ENCODE results near the gene CACNA2D1.

Gene CACNA2D1

GRCh38 chr7:82443547-82444219 is at the start of gene CACNA2D1:
Gene CACNA2D1 (minus strand): TSS chr7:82443777.
- Histone ChIP-seq H3K9ac (ENCODE audit: low read depth, low read length) (peak within 1 kb of the TSS; percentile 85), H3K27ac (ENCODE audit: low read depth, low read length) (peak within 1 kb of the TSS; percentile 89), H3K27me3 (ENCODE audit: control insufficient read depth, insufficient read depth, low read length) (peaks cover 10% of the 10 kb centered on the region; the same call in 1 of the 2 replicates), H3K4me1 (ENCODE audit: control insufficient read depth, insufficient read depth, low read length) (peaks cover 47% of the 10 kb centered on the region), H3K36me3 (ENCODE audit: control insufficient read depth, insufficient read depth, low read length) (no peaks in the 10 kb centered on the region), H3K4me3 (ENCODE audit: low read depth, low read length) (peak within 1 kb of the TSS; percentile 82), H3K9me3 (ENCODE audit: control insufficient read depth, insufficient read depth, low read length) (no peaks in the 10 kb centered on the region)

DNA sequence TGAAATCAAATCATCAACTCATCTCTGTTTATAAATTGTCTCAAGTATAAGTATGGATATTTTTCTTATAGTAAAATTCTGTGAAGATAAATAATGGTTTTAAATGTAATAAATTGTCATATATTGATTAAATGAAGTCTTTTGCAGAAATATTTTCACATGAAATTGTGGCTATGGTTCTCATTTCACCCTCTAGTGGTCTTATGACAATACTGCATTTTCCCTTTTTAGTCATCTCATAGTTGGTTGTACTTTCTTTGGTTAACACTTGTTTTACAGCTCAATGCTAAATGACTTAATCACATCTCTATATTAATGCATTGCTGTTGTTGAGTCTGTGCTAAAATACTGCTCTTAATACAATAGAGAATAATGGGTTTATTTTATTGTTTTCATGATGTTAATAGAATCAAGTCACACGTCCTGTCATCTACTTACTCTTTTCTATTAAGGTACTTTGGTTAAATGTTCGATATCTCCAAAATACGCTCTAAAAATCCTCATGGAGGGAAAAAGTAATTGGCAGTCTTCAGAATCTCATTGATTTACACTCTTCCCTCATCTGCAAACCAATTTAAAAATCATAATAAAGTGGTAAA is 38.0 kb upstream of the CACNA2D1 start:
- Histone ChIP-seq H3K4me1 (ENCODE audit: control insufficient read depth, insufficient read depth, low read length) (no peaks in the 10 kb centered on the region), H3K9ac (ENCODE audit: low read depth, low read length) (no peak overlapping the region), H3K9me3 (ENCODE audit: control insufficient read depth, insufficient read depth, low read length) (no peaks in the 10 kb centered on the region), H3K36me3 (ENCODE audit: control insufficient read depth, insufficient read depth, low read length) (no peaks in the 10 kb centered on the region), H3K27me3 (ENCODE audit: control insufficient read depth, insufficient read depth, low read length) (no peaks in the 10 kb centered on the region), H3K4me3 (ENCODE audit: low read depth, low read length) (no peak overlapping the region), H3K27ac (ENCODE audit: low read depth, low read length) (no peak overlapping the region)

DNA sequence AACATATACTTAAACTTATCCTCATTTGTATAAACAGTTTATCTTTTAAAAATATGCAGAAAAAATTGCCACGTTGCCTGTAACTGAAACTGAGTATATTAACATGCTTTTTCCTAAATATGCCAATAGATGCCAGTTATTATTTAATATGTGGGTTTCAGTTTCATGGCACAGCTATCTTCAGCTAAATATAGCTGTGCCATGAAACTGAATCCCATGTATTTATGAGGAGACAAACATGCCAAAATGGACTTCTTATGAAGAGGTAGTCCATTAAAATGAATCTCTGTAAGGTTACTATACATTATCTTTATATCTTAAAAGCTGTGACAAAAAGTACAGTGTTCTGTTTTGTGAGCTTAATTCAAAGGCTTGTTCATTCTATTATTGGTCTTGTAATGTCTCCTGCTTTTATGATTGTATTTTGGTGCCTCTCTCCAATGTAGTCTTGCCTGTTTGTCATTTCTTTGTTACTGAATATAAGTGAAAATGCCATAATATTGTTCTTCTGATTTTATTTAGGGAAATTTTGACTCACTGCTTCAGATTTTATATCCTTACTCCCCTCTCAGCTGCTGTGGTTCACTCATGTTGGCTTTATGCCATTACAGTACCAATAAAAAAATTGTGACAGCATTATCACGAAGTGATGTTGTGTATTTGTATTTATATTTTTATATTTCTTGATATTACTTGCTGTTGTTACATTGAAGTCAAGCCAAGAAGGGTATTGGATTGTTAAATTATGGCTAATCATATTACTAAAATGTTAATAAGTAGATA is 34.3 kb upstream of the CACNA2D1 start:
- no peak overlapping the region for H3K27ac ChIP-seq (ENCODE audit: low read depth, low read length)
- peaks cover 5% of the 10 kb centered on the region; the same call in 1 of the 2 replicates for H3K4me1 ChIP-seq (ENCODE audit: control insufficient read depth, insufficient read depth, low read length)
- H3K4me3 ChIP-seq (ENCODE audit: low read depth, low read length): no peak overlapping the region
- H3K9ac ChIP-seq (ENCODE audit: low read depth, low read length): no peak overlapping the region
- H3K9me3 ChIP-seq (ENCODE audit: control insufficient read depth, insufficient read depth, low read length): no peaks in the 10 kb centered on the region
- no peaks in the 10 kb centered on the region for H3K27me3 ChIP-seq (ENCODE audit: control insufficient read depth, insufficient read depth, low read length)
- no peaks in the 10 kb centered on the region for H3K36me3 ChIP-seq (ENCODE audit: control insufficient read depth, insufficient read depth, low read length)

- H3K27me3 ChIP-seq (ENCODE audit: control insufficient read depth, insufficient read depth, low read length): no peaks in the 10 kb centered on the region
Observed at GRCh38 chr7:82472966-82473365, 29.4 kb upstream of the CACNA2D1 start.

GRCh38 chr7:82471351-82472020 is 27.9 kb upstream of the CACNA2D1 start:
- H3K27ac ChIP-seq (ENCODE audit: low read depth, low read length): peak overlapping the region; percentile 46
- peaks cover 28% of the 10 kb centered on the region for H3K4me1 ChIP-seq (ENCODE audit: control insufficient read depth, insufficient read depth, low read length)
- no peaks in the 10 kb centered on the region for H3K36me3 ChIP-seq (ENCODE audit: control insufficient read depth, insufficient read depth, low read length)
- no peaks in the 10 kb centered on the region for H3K27me3 ChIP-seq (ENCODE audit: control insufficient read depth, insufficient read depth, low read length)
- H3K4me3 ChIP-seq (ENCODE audit: low read depth, low read length): peak overlapping the region; percentile 19; the same call in 1 of the 2 replicates
- H3K9me3 ChIP-seq (ENCODE audit: control insufficient read depth, insufficient read depth, low read length): no peaks in the 10 kb centered on the region
- H3K9ac ChIP-seq (ENCODE audit: low read depth, low read length): no peak overlapping the region

More at GRCh38 chr7:82472966-82473365, 29.4 kb upstream of the CACNA2D1 start:
- H3K9ac ChIP-seq (ENCODE audit: low read depth, low read length): no peak overlapping the region
- H3K27ac ChIP-seq (ENCODE audit: low read depth, low read length): no peak overlapping the region
- H3K4me3 ChIP-seq (ENCODE audit: low read depth, low read length): no peak overlapping the region
- H3K4me1 ChIP-seq (ENCODE audit: control insufficient read depth, insufficient read depth, low read length): peaks cover 28% of the 10 kb centered on the region
- no peaks in the 10 kb centered on the region for H3K36me3 ChIP-seq (ENCODE audit: control insufficient read depth, insufficient read depth, low read length)
- no peaks in the 10 kb centered on the region for H3K9me3 ChIP-seq (ENCODE audit: control insufficient read depth, insufficient read depth, low read length)

DNA sequence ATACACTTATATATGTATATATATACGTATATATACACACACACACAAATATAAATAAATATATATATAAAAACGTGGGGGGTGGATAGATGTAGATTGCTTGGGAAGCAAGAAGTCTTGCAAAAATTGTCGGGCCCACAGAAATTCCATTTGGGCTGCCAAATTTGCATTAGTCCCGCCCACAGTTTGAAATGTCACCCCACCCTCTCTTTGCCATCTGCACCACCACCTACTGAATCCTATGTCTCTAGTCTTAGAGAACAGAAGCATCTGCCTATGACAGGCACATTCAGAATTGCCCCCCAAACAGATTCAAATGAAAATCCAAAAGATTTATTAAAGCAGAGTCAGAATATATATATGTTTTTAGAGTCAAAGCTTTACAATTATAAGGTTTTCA is 25.6 kb upstream of the CACNA2D1 start:
- no peaks in the 10 kb centered on the region for H3K36me3 ChIP-seq (ENCODE audit: control insufficient read depth, insufficient read depth, low read length)
- no peak overlapping the region for H3K27ac ChIP-seq (ENCODE audit: low read depth, low read length)
- H3K4me3 ChIP-seq (ENCODE audit: low read depth, low read length): no peak overlapping the region

DNA sequence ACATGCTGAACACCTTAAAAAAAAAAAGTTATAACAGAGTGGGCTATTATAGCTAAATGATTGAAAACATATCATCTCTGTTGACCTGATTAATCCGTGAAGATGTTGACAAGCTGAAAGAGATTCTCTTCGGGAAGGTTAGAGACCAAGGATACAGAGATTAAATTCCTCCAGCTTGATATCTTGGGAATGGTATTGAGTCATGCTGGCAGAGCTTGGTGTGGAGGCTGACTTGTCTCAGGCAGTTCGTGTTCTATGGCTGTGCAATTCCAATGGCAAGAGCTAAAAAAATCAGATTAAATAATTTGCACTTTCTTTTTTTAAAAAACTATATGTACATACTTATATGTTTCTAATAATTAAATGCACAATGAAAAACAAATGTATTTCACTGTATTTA is 24.9 kb upstream of the CACNA2D1 start:
- H3K9me3 ChIP-seq (ENCODE audit: control insufficient read depth, insufficient read depth, low read length): no peaks in the 10 kb centered on the region

More for the DNA sequence above, 25.6 kb upstream of the CACNA2D1 start:
- H3K9me3 ChIP-seq (ENCODE audit: control insufficient read depth, insufficient read depth, low read length): no peaks in the 10 kb centered on the region
- peaks cover 28% of the 10 kb centered on the region for H3K4me1 ChIP-seq (ENCODE audit: control insufficient read depth, insufficient read depth, low read length)
- H3K27me3 ChIP-seq (ENCODE audit: control insufficient read depth, insufficient read depth, low read length): no peaks in the 10 kb centered on the region
- no peak overlapping the region for H3K9ac ChIP-seq (ENCODE audit: low read depth, low read length)

GRCh38 chr7:82467020-82467419 is 23.4 kb upstream of the CACNA2D1 start:
- Histone ChIP-seq H3K9me3 (ENCODE audit: control insufficient read depth, insufficient read depth, low read length) (no peaks in the 10 kb centered on the region), H3K4me3 (ENCODE audit: low read depth, low read length) (no peak overlapping the region), H3K36me3 (ENCODE audit: control insufficient read depth, insufficient read depth, low read length) (no peaks in the 10 kb centered on the region), H3K27me3 (ENCODE audit: control insufficient read depth, insufficient read depth, low read length) (no peaks in the 10 kb centered on the region), H3K27ac (ENCODE audit: low read depth, low read length) (no peak overlapping the region), H3K4me1 (ENCODE audit: control insufficient read depth, insufficient read depth, low read length) (peaks cover 15% of the 10 kb centered on the region), H3K9ac (ENCODE audit: low read depth, low read length) (no peak overlapping the region)

More for the DNA sequence above, 24.9 kb upstream of the CACNA2D1 start:
- Histone ChIP-seq H3K27ac (ENCODE audit: low read depth, low read length) (no peak overlapping the region), H3K4me3 (ENCODE audit: low read depth, low read length) (no peak overlapping the region), H3K9ac (ENCODE audit: low read depth, low read length) (no peak overlapping the region), H3K36me3 (ENCODE audit: control insufficient read depth, insufficient read depth, low read length) (no peaks in the 10 kb centered on the region), H3K4me1 (ENCODE audit: control insufficient read depth, insufficient read depth, low read length) (peaks cover 28% of the 10 kb centered on the region), H3K27me3 (ENCODE audit: control insufficient read depth, insufficient read depth, low read length) (no peaks in the 10 kb centered on the region)

DNA sequence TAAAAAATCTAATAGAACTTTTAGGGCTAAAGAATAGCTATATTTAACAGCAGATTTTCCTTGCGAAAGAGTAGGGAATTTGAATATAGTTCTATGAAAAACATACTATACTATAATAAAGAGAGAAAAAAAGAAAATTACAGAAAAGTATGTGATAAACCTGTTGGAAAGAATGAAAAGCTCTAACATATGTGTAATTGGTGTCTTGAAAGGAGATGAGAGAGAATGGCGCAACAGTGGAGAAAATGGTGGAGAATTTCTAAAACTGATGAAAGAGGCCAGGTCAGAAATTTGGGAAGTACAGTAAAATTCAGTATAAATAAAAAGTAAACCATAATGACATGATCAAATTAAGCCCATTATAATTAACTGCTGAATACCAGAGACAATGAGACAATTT is 20.8 kb upstream of the CACNA2D1 start:
- H3K27me3 ChIP-seq (ENCODE audit: control insufficient read depth, insufficient read depth, low read length): no peaks in the 10 kb centered on the region
- H3K9me3 ChIP-seq (ENCODE audit: control insufficient read depth, insufficient read depth, low read length): no peaks in the 10 kb centered on the region
- no peak overlapping the region for H3K4me3 ChIP-seq (ENCODE audit: low read depth, low read length)
- no peak overlapping the region for H3K9ac ChIP-seq (ENCODE audit: low read depth, low read length)
- no peaks in the 10 kb centered on the region for H3K4me1 ChIP-seq (ENCODE audit: control insufficient read depth, insufficient read depth, low read length)
- H3K36me3 ChIP-seq (ENCODE audit: control insufficient read depth, insufficient read depth, low read length): no peaks in the 10 kb centered on the region
- H3K27ac ChIP-seq (ENCODE audit: low read depth, low read length): no peak overlapping the region

- H3K4me1 ChIP-seq (ENCODE audit: control insufficient read depth, insufficient read depth, low read length): 0 out of 2 replicates have a peak, but pooled peaks cover 5% of the 10 kb centered on the region
- H3K4me3 ChIP-seq (ENCODE audit: low read depth, low read length): no peak overlapping the region
- H3K27me3 ChIP-seq (ENCODE audit: control insufficient read depth, insufficient read depth, low read length): no peaks in the 10 kb centered on the region
- no peaks in the 10 kb centered on the region for H3K9me3 ChIP-seq (ENCODE audit: control insufficient read depth, insufficient read depth, low read length)
- H3K36me3 ChIP-seq (ENCODE audit: control insufficient read depth, insufficient read depth, low read length): no peaks in the 10 kb centered on the region
- no peak overlapping the region for H3K9ac ChIP-seq (ENCODE audit: low read depth, low read length)
- H3K27ac ChIP-seq (ENCODE audit: low read depth, low read length): no peak overlapping the region
Observed at GRCh38 chr7:82455295-82455694, 11.7 kb upstream of the CACNA2D1 start.

All from HUES48 (cell line).